HEK293T (cell line): ENCODE data around the gene MACO1.

Experiments used
- CTCF ChIA-PET: fragments of 350-600 bp; formaldehyde crosslinking; extraction: SDS; loops from one replicate; lab custom pipeline; 2021; ENCODE audit warnings: antibody characterized with exemption, inconsistent platforms; lab: Yijun Ruan, JAX
- POLR2A ChIA-PET: fragments of 350-600 bp; formaldehyde crosslinking; extraction: SDS; loops from one replicate; lab custom pipeline; 2020; ENCODE audit warnings: antibody characterized with exemption, inconsistent platforms; lab: Yijun Ruan, JAX
- DNase-seq: peaks from one replicate; pipeline ENCODE4 v3.0.0; 2012; ENCODE audit warnings: mixed read lengths; ENCODE audit errors: extremely low spot score
- ARNT ChIP-seq: fragments of 450-650 bp; IDR thresholded peaks from 2 replicates; pipeline ENCODE4 v1.6.1; 2017; ENCODE audit warnings: mild to moderate bottlenecking
- BHLHE40 ChIP-seq: fragments of 450-650 bp; IDR thresholded peaks from 2 replicates; pipeline ENCODE4 v1.6.1; 2016; ENCODE audit warnings: mild to moderate bottlenecking, moderate library complexity, borderline replicate concordance
- CTBP1 ChIP-seq: fragments of 450-650 bp; IDR thresholded peaks from 2 replicates; pipeline ENCODE4 v1.6.1; 2016; ENCODE audit warnings: borderline replicate concordance
- ELF4 ChIP-seq: fragments of 450-650 bp; IDR thresholded peaks from 2 replicates; pipeline ENCODE4 v1.6.1; 2017; ENCODE audit warnings: antibody characterized with exemption
- FOXA1 ChIP-seq: fragments of 450-650 bp; IDR thresholded peaks from 2 replicates; pipeline ENCODE4 v1.6.1; 2016; ENCODE audit warnings: mild to moderate bottlenecking
- FOXK2 ChIP-seq: fragments of 450-650 bp; IDR thresholded peaks from 2 replicates; pipeline ENCODE4 v1.6.1; 2016; ENCODE audit warnings: mild to moderate bottlenecking
- FOXM1 ChIP-seq: fragments of 450-650 bp; IDR thresholded peaks from 2 replicates; pipeline ENCODE4 v1.6.1; 2017; ENCODE audit warnings: mild to moderate bottlenecking, borderline replicate concordance
- HDGF ChIP-seq: fragments of 450-650 bp; IDR thresholded peaks from 2 replicates; pipeline ENCODE4 v1.6.1; 2017; ENCODE audit warnings: antibody characterized with exemption, borderline replicate concordance
- L3MBTL2 ChIP-seq: fragments of 450-650 bp; conservative IDR thresholded peaks from 2 replicates; pipeline ENCODE4 v1.6.1; 2016; ENCODE audit warnings: mild to moderate bottlenecking
- LEF1 ChIP-seq: fragments of 450-650 bp; IDR thresholded peaks from 2 replicates; pipeline ENCODE4 v1.6.1; 2017; ENCODE audit warnings: mild to moderate bottlenecking, borderline replicate concordance
- NFRKB ChIP-seq: fragments of 450-650 bp; IDR thresholded peaks from 2 replicates; pipeline ENCODE4 v1.6.1; 2016; ENCODE audit warnings: mild to moderate bottlenecking, moderate library complexity
- PKNOX1 ChIP-seq: fragments of 450-650 bp; IDR thresholded peaks from 2 replicates; pipeline ENCODE4 v1.6.1; 2016
- SP1 ChIP-seq: fragments of 450-650 bp; IDR thresholded peaks from 2 replicates; pipeline ENCODE4 v1.6.1; 2017
- SUZ12 ChIP-seq: fragments of 450-650 bp; IDR thresholded peaks from 2 replicates; pipeline ENCODE4 v1.6.1; 2016; ENCODE audit warnings: mild to moderate bottlenecking
- TARDBP ChIP-seq: fragments of 450-650 bp; IDR thresholded peaks from 2 replicates; pipeline ENCODE4 v1.6.1; 2016
- ZNF384 ChIP-seq: fragments of 450-650 bp; IDR thresholded peaks from 2 replicates; pipeline ENCODE4 v1.6.1; 2016

Gene MACO1

GRCh38 chr1:25527946-25528595 is 97.4 kb downstream of the MACO1 start:
- CTCF ChIA-PET = no interaction called here
- TF ChIP-seq ELF4 (no peak), SP1 (no peak), CTBP1 (no peak), SUZ12 (no peak), TARDBP (no peak), LEF1 (no peak)
- DNase-seq = no peak
- POLR2A ChIA-PET = no interaction called here

- TF ChIP-seq BHLHE40 (no peak), TARDBP (no peak), LEF1 (no peak), SUZ12 (no peak), FOXA1 (no peak), FOXK2 (no peak), ARNT (no peak), ZNF384 (no peak), ELF4 (no peak)
- ChIA-PET POLR2A (no interaction called here), CTCF (no interaction called here)
- DNase-seq = no peak
Measured at GRCh38 chr1:25528881-25529517, 98.3 kb downstream of the MACO1 start.

- no peak for DNase-seq
- CTCF ChIA-PET = no interaction called here
- POLR2A ChIA-PET = no interaction called here
- no peak for TF ChIP-seq HDGF
- TF ChIP-seq ELF4 = no peak
- TF ChIP-seq FOXA1 = no peak
- no peak for TF ChIP-seq CTBP1
- TF ChIP-seq ARNT = no peak
- TF ChIP-seq L3MBTL2 = no peak
- TF ChIP-seq FOXM1 = no peak
- TF ChIP-seq SUZ12 = no peak
- no peak for TF ChIP-seq LEF1
Measured at GRCh38 chr1:25529518-25530185, 99.0 kb downstream of the MACO1 start.

GRCh38 chr1:25530186-25531081 is 99.7 kb downstream of the MACO1 start:
- TF ChIP-seq HDGF (no peak), SUZ12 (no peak), L3MBTL2 (no peak), CTBP1 (no peak)
- no peak for DNase-seq
- CTCF ChIA-PET = no interaction called here
- POLR2A ChIA-PET = no interaction called here

GRCh38 chr1:25531082-25531461 is 100.4 kb downstream of the MACO1 start:
- ChIA-PET POLR2A (no interaction called here), CTCF (no interaction called here)
- no peak for DNase-seq

GRCh38 chr1:25532970-25533369 is 102.3 kb downstream of the MACO1 start:
- DNase-seq = no peak
- CTCF ChIA-PET = no interaction called here
- POLR2A ChIA-PET = no interaction called here
- TF ChIP-seq ELF4 (no peak), LEF1 (no peak), BHLHE40 (no peak), SUZ12 (no peak), ZNF384 (no peak), NFRKB (no peak), SP1 (no peak), CTBP1 (no peak), L3MBTL2 (no peak), FOXA1 (no peak), FOXK2 (no peak), FOXM1 (no peak), TARDBP (no peak), ARNT (no peak), HDGF (no peak), PKNOX1 (no peak; the same call in 1 of the 2 replicates)

More at GRCh38 chr1:25531082-25531461, 100.4 kb downstream of the MACO1 start:
- TF ChIP-seq ZNF384 (no peak), L3MBTL2 (no peak), FOXM1 (no peak), CTBP1 (no peak), ELF4 (no peak), SUZ12 (no peak), HDGF (no peak), NFRKB (no peak), FOXA1 (no peak), ARNT (no peak), FOXK2 (no peak), PKNOX1 (no peak), SP1 (no peak)
